UCSD-AML1 (cell line): Measurements from ENCODE around the gene KMT2A.

Experiments used
- DNase-seq: peaks from one replicate; lab custom pipeline; 2025; ENCODE audit not compliant: unreplicated experiment; lab: John Stamatoyannopoulos, UW

The KMT2A gene

DNA sequence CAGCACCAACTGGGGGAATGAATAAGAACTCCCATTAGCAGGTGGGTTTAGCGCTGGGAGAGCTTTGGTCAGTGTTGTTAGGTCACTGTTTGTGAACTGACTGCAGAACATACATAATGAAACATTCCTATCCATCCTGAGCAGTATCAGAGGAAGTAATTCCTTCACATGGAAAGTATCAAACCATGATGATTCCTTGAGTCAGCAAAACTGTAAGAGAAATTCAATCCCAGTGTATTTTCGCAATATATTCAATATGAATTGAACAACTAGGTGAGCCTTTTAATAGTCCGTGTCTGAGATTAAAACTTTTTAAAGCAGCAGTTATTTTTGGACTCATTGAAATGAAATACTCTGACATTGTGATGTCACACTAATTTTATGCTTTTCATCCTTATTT lies 48.1 kb downstream of the KMT2A start:
- DNase-seq = no peak

DNA sequence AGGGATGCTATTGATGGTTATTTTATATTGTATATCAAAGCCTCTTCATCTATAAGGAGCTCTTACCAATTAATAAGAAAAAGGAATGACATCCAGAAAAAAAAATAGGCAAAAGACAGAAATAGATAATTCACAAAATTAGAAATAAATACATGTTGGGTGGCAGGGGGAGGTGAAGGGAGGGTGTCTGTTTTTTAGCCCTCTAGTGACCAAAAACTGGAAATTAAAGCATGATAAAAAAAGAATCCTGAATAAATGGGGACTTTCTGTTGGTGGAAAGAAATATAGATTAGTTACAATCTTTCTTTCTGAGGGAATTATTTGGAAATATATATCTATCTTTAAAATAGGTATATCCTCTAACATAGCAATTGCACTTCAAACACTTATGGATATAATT lies 49.0 kb downstream of the KMT2A start:
- no peak for DNase-seq

DNA sequence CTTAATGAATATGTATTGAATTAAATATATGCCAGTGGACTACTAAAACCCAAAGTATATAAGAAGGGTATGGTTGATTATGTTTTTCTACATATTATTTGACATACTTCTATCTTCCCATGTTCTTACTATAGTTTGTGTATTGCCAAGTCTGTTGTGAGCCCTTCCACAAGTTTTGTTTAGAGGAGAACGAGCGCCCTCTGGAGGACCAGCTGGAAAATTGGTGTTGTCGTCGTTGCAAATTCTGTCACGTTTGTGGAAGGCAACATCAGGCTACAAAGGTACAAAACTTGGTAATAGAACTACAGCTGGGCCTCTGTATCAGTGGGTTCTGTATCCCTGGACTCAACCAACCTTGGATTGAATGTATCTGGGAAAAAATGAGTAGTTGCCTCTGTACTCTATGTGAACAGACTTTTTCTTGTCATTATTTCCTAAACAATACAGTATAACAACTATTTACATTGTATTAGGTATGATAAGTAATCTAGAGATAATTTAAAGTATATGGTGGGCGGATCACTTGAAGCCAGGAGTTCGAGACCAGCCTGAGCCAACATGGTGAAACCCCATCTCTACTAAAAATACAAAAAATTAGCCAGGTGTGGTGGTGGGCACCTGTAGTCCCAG lies 52.3 kb downstream of the KMT2A start:
- DNase-seq = peak; percentile 52

GRCh38 chr11:118491041-118491440 lies 54.7 kb downstream of the KMT2A start:
- DNase-seq = no peak

DNA sequence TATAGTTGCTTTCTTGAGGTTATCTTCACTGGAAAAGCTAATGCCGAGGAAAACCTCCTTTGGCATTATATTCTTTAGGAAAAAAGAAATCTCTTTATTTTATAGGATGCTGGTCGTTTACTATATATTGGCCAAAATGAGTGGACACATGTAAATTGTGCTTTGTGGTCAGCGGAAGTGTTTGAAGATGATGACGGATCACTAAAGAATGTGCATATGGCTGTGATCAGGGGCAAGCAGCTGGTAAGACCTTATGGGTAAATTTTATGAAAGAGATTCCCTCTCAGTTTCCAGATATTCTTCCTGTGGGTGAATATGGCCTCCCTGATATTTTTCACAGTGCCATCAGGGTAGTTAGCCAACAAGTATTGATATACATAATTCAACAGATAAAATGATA lies 61.5 kb downstream of the KMT2A start:
- no peak for DNase-seq

DNA sequence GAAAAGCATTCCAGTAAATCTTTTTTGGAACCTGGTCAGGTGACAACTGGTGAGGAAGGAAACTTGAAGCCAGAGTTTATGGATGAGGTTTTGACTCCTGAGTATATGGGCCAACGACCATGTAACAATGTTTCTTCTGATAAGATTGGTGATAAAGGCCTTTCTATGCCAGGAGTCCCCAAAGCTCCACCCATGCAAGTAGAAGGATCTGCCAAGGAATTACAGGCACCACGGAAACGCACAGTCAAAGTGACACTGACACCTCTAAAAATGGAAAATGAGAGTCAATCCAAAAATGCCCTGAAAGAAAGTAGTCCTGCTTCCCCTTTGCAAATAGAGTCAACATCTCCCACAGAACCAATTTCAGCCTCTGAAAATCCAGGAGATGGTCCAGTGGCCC lies 66.9 kb downstream of the KMT2A start:
- no peak for DNase-seq

- no peak for DNase-seq
Observed at GRCh38 chr11:118511601-118512000, 75.3 kb downstream of the KMT2A start.

GRCh38 chr11:118514103-118514502 lies 77.8 kb downstream of the KMT2A start:
- DNase-seq = peak; percentile 55

GRCh38 chr11:118519549-118519948 lies 83.3 kb downstream of the KMT2A start:
- DNase-seq = no peak

DNA sequence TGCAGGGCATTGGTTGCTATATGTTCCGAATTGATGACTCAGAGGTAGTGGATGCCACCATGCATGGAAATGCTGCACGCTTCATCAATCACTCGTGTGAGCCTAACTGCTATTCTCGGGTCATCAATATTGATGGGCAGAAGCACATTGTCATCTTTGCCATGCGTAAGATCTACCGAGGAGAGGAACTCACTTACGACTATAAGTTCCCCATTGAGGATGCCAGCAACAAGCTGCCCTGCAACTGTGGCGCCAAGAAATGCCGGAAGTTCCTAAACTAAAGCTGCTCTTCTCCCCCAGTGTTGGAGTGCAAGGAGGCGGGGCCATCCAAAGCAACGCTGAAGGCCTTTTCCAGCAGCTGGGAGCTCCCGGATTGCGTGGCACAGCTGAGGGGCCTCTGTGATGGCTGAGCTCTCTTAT lies 85.6 kb downstream of the KMT2A start:
- DNase-seq = no peak

- no peak for DNase-seq
Observed at GRCh38 chr11:118522571-118523072, 86.3 kb downstream of the KMT2A start.

DNA sequence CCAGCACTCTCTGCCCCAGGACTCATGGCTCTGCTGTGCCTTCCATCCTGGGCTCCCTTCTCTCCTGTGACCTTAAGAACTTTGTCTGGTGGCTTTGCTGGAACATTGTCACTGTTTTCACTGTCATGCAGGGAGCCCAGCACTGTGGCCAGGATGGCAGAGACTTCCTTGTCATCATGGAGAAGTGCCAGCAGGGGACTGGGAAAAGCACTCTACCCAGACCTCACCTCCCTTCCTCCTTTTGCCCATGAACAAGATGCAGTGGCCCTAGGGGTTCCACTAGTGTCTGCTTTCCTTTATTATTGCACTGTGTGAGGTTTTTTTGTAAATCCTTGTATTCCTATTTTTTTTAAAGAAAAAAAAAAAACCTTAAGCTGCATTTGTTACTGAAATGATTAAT lies 88.1 kb downstream of the KMT2A start:
- DNase-seq = peak; percentile 36

- DNase-seq = peak; percentile 35
Observed at GRCh38 chr11:118524757-118525470, 88.6 kb downstream of the KMT2A start.

DNA sequence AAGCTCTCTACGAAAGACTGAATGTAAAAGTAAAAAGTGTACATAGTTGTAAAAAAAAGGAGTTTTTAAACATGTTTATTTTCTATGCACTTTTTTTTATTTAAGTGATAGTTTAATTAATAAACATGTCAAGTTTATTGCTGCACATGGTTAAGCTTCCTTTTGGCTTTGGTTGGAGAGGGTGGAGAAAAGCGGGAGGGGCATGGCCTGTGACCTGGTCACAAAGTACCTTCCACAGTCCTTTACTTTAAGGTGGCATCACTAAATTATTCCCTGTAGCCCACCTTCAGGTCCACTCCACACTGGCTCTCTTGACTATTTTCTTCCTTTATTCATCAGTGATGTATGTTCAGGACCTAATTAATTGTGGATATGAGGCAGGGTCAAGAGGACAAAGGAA lies 90.4 kb downstream of the KMT2A start:
- no peak for DNase-seq

DNA sequence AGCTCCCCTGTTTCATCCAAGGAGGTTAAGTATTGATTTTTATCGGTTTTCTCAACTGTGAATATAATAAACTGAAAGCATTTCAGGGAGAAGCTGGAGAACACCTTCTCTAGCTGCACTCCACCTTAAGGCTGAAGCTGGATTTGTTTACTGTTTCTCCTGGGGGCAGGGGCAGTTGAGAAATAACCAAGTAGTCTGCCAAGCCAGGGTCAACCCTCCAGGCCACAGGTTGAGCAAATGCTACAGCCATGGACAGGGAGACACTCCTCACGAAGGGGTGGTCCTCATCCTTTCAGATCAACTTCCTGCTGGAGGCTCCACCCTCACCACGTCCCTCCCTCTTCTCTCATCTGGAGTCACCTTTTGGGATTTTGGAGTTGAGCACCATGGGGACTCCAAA lies 90.8 kb downstream of the KMT2A start, which contains the start of gene TTC36:
TTC36 (plus strand) TSS at position 366 of the 400 bp plus-strand sequence; CDS start at position 387, 21 bp downstream.
- no peak for DNase-seq

DNA sequence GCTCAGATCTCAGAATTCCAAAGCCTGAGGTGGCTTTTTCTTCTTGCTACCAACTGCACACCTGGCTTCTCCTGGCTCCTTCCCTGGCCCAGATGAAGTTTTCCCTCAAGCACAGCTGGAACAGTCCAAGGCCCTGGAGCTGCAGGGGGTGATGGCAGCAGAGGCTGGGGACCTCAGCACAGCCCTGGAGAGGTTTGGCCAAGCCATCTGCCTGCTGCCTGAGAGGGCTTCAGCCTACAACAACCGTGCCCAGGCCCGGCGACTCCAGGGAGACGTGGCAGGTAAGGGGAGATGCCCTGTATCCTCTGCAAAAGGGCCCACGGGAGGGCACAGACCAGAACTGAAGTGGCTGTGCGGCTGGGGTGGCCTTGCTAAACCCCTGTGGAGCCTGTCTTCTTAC lies 92.2 kb downstream of the KMT2A start:
- DNase-seq = no peak

GRCh38 chr11:118529584-118530175 lies 93.4 kb downstream of the KMT2A start:
- DNase-seq = no peak

DNA sequence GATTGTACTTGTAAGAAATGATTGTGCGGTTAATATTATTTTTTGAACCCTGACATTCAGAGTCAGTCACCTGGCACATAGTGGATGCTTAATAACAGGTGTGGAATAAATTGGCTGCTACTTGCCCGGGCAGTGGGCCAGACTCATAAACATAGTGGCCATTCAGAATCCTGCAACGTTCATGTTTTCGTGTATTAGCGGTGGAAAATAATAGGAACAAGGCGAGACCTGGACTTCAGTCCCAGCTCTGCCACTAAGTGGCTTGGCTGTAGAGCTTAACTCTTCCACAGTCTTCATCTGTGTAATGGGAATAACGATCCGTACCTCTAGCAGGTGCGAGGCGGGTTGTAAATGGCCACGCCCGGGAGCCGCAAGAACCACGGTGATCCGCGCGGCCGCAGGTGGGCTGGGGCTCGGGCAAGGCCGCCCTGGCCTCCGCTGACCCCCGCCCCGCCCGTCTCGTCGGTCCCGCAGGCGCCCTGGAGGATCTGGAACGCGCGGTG lies 93.9 kb downstream of the KMT2A start:
- no peak for DNase-seq

DNA sequence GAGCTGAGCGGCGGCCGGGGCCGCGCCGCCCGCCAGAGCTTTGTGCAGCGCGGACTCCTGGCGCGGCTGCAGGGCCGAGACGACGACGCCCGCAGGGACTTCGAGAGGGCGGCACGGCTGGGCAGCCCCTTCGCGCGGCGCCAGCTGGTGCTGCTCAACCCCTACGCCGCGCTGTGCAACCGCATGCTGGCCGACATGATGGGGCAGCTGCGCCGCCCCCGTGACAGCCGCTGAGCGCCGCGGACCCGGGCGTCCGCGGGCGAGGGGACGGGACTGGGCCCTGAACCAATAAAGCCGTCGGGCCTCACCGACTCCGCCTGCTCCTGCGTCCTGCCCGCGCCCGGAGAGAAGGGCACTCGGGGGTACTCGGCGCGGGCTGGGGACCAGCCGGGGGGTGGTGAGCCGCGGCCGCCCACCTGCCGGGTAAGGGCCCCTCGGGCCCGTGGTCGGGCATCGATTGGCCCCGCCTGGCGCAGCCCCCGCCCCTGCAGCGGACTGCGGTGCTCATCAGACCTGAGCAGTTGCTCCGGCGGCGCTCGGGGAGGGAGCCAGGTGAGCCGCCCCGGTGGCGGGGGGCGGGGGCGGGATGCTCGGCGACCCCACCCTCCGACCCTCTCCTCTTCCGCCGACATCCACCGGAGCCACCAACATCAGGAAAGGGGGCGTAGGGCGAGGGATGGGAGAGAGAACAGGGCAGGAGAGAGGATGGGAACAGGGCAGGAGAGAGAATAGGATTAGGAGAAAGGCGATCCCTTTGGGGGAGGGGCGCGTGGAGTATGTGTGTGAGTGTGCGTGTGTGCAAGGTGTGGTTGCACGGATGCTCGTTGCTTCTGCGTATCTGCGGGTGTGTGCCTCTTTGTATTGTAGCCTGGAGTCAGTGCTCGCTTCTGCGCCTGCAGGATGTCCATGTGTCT lies 94.6 kb downstream of the KMT2A start, which contains the start of gene TMEM25:
TMEM25 (plus strand) TSS at position 510 of the 914 bp plus-strand sequence. CDS start 610 bp downstream, outside the sequence.
- DNase-seq = peak; percentile 78

GRCh38 chr11:118531597-118532084 lies 95.3 kb downstream of the KMT2A start:
- no peak for DNase-seq

DNA sequence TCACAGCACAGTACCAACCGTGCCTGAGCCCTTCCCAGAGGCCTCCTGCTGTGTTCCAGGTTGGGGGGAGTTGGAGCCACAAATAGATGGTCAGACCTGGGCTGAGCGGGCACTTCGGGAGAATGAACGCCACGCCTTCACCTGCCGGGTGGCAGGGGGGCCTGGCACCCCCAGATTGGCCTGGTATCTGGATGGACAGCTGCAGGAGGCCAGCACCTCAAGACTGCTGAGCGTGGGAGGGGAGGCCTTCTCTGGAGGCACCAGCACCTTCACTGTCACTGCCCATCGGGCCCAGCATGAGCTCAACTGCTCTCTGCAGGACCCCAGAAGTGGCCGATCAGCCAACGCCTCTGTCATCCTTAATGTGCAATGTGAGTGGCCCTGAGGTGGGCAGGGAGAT lies 95.8 kb downstream of the KMT2A start:
- no peak for DNase-seq
